Parathyroid adenoma (tissue), 2 donors: ENCODE results near the gene TBCCD1.
A peak's percentile ranks its signal among the peaks of the same experiment; 100 is the strongest.

Source experiments
- H2AFZ ChIP-seq: fragments of 300-600 bp; sonication (generic); one replicate; pipeline ENCODE4 v1.7.0; 2017; ENCODE audit warnings: antibody characterized with exemption, mild to moderate bottlenecking
- H3K27ac ChIP-seq: fragments of 300-600 bp; sonication (generic); one replicate; pipeline ENCODE4 v1.7.0; 2017
- H3K27me3 ChIP-seq: fragments of 300-600 bp; sonication (generic); one replicate; pipeline ENCODE4 v1.7.0; 2017; ENCODE audit warnings: low read length; ENCODE audit not compliant: control insufficient read depth, insufficient read depth
- H3K36me3 ChIP-seq: fragments of 300-600 bp; sonication (generic); one replicate; pipeline ENCODE4 v1.7.0; 2017; ENCODE audit warnings: low read length; ENCODE audit not compliant: control insufficient read depth, insufficient read depth
- H3K4me1 ChIP-seq: fragments of 300-600 bp; sonication (generic); one replicate; pipeline ENCODE4 v1.7.0; 2017; ENCODE audit warnings: control low read depth
- H3K4me2 ChIP-seq: fragments of 300-600 bp; sonication (generic); one replicate; pipeline ENCODE4 v1.7.0; 2017; ENCODE audit warnings: low read length
- H3K4me3 ChIP-seq: fragments of 300-600 bp; sonication (generic); one replicate; pipeline ENCODE4 v1.7.0; 2017; ENCODE audit warnings: low read depth, low read length
- H3K79me2 ChIP-seq: fragments of 300-600 bp; sonication (generic); one replicate; pipeline ENCODE4 v1.7.0; 2017; ENCODE audit warnings: control low read depth
- H3K9ac ChIP-seq: fragments of 300-600 bp; sonication (generic); one replicate; pipeline ENCODE4 v1.7.0; 2017; ENCODE audit warnings: mild to moderate bottlenecking
- H3K9me3 ChIP-seq: fragments of 300-600 bp; sonication (generic); one replicate; pipeline ENCODE4 v1.7.0; 2017; ENCODE audit warnings: low read length; ENCODE audit not compliant: control insufficient read depth
- CTCF ChIP-seq: fragments of 300-600 bp; sonication (generic); IDR thresholded peaks from one replicate; pipeline ENCODE4 v1.7.0; 2017; ENCODE audit warnings: antibody characterized with exemption, mild to moderate bottlenecking
- donor health status: primary hyperparathyroidism.

Gene TBCCD1

GRCh38 chr3:186577521-186577920 is 10.4 kb upstream of the TBCCD1 start:
- Histone ChIP-seq H3K79me2 (no peaks in the 10 kb centered on the region), H3K27ac (no peak overlapping the region), H2AFZ (no peak overlapping the region), H3K4me2 (no peak overlapping the region), H3K27me3 (no peaks in the 10 kb centered on the region), H3K9me3 (no peaks in the 10 kb centered on the region), H3K36me3 (no peaks in the 10 kb centered on the region), H3K4me3 (no peak overlapping the region), H3K9ac (no peak overlapping the region), H3K4me1 (no peaks in the 10 kb centered on the region)
- no peak for TF ChIP-seq CTCF

- Histone ChIP-seq H3K4me1 (peaks cover 6% of the 10 kb centered on the region), H3K27me3 (no peaks in the 10 kb centered on the region), H2AFZ (no peak overlapping the region), H3K27ac (no peak overlapping the region), H3K9ac (no peak overlapping the region), H3K9me3 (no peaks in the 10 kb centered on the region), H3K4me2 (peak overlapping the region; percentile 78), H3K4me3 (no peak overlapping the region), H3K79me2 (peaks cover 12% of the 10 kb centered on the region), H3K36me3 (no peaks in the 10 kb centered on the region)
- no peak for TF ChIP-seq CTCF
These were observed 4.5 kb upstream of the TBCCD1 start for GRCh38 chr3:186571644-186572013.

- peak overlapping the region; percentile 85 for H3K9ac ChIP-seq
- TF ChIP-seq CTCF, result no peak
- peak overlapping the region; percentile 99 for H2AFZ ChIP-seq
- H3K36me3 ChIP-seq, result no peaks in the 10 kb centered on the region
- H3K4me3 ChIP-seq, result peak overlapping the region; percentile 97
- H3K9me3 ChIP-seq, result no peaks in the 10 kb centered on the region
- peaks cover 11% of the 10 kb centered on the region for H3K4me1 ChIP-seq
- no peaks in the 10 kb centered on the region for H3K27me3 ChIP-seq
- peaks cover 16% of the 10 kb centered on the region for H3K79me2 ChIP-seq
- peak overlapping the region; percentile 78 for H3K4me2 ChIP-seq
- H3K27ac ChIP-seq, result peak overlapping the region; percentile 85
These were observed 4.0 kb upstream of the TBCCD1 start for GRCh38 chr3:186570941-186571643.

- no peaks in the 10 kb centered on the region for H3K36me3 ChIP-seq
- peaks cover 11% of the 10 kb centered on the region for H3K4me1 ChIP-seq
- H2AFZ ChIP-seq, result peak within 1 kb of the TSS; percentile 99
- H3K4me3 ChIP-seq, result peak within 1 kb of the TSS; percentile 97
- peak within 1 kb of the TSS; percentile 78 for H3K4me2 ChIP-seq
- no peaks in the 10 kb centered on the region for H3K27me3 ChIP-seq
- TF ChIP-seq CTCF, result no peak
- H3K9me3 ChIP-seq, result no peaks in the 10 kb centered on the region
- H3K79me2 ChIP-seq, result peaks cover 17% of the 10 kb centered on the region
- H3K9ac ChIP-seq, result peak within 1 kb of the TSS; percentile 85
- H3K27ac ChIP-seq, result peak within 1 kb of the TSS; percentile 85
These were observed 3.2 kb upstream of the TBCCD1 start, which contains the start of gene DNAJB11 for GRCh38 chr3:186570096-186570940. TSS of gene DNAJB11 (plus strand) at chr3:186570720. CDS start at chr3:186570898, 178 bp downstream.
